Measurements from ENCODE around the gene STS.

DNA sequence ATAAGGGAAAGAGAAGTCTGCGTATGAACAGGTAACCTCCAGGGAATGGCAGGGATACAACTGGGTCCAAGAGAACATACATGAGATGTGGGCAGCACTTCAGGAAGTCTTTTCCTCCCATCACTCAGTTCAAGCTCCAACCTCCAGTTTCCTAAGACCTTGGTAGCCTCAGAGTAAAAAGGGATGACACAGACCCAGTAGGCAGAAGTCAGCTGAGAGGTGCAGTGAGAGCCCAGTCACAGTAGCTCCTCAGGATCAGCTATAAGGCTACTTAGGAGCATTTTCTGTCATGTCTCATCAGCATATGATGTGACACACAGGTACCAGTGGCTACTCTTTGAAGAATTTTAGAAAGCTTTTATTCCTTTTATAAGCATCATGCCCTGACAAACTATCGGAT is 12.5 kb upstream of the STS start:
- TF ChIP-seq, protein P1, sequence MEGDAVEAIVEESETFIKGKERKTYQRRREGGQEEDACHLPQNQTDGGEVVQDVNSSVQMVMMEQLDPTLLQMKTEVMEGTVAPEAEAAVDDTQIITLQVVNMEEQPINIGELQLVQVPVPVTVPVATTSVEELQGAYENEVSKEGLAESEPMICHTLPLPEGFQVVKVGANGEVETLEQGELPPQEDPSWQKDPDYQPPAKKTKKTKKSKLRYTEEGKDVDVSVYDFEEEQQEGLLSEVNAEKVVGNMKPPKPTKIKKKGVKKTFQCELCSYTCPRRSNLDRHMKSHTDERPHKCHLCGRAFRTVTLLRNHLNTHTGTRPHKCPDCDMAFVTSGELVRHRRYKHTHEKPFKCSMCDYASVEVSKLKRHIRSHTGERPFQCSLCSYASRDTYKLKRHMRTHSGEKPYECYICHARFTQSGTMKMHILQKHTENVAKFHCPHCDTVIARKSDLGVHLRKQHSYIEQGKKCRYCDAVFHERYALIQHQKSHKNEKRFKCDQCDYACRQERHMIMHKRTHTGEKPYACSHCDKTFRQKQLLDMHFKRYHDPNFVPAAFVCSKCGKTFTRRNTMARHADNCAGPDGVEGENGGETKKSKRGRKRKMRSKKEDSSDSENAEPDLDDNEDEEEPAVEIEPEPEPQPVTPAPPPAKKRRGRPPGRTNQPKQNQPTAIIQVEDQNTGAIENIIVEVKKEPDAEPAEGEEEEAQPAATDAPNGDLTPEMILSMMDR (conservative IDR thresholded peaks at IDR 0.05; ENCODE audit: low read depth, low read length) = no peak
- TF ChIP-seq RAD21 (IDR thresholded peaks at IDR 0.05; ENCODE audit: low read length) = no peak

All from IMR-90 (cell line).